ENCODE data around the gene ARL15. TPM values are rescaled to one million over a fixed set of nuclear protein-coding genes. Genes with fewer than 3 reads are reported as not detected.

The ARL15 gene
- total and polyA plus RNA-seq, 7 donors = 11.7 to 30.7 (median 16.6) TPM

GRCh38 chr5:53974021-53974420 is 336.4 kb downstream of the ARL15 start:
- intact Hi-C loops (cut with DNase I) = no loop called here
- H3K4me3 ChIP-seq = no peak overlapping the region

DNA sequence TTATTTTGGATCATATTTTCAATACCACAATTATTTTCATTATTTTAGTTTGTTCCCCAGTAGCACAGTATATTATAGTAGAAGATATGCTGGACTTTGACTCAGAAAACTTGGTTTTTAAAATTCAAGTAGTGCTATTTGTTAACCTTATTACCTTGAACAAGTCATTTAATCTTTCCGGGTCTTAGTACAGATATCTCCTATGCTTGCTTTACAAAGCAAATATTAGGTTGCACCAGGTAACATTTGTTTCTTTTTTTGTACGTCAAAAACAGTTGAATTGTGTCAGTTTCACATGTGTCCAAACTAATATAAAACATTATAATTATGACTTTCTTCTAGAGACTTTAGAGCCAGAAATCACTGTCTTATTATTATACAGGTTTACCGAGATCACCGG is 338.1 kb downstream of the ARL15 start:
- no peak for DNase-seq
- no peaks in the 10 kb centered on the region for H3K36me3 ChIP-seq
- no peak overlapping the region for H3K4me3 ChIP-seq
- no peaks in the 10 kb centered on the region for H3K27me3 ChIP-seq
- no peak overlapping the region for H3K27ac ChIP-seq
- WGBS, 2 donors = 97 to 99% methylated on average over 4 of the region's 4 CpGs
- H3K4me1 ChIP-seq = no peaks in the 10 kb centered on the region
- H3K9me3 ChIP-seq = no peaks in the 10 kb centered on the region
- no peak for TF ChIP-seq CTCF (IDR thresholded peaks at IDR 0.05)
- intact Hi-C loops (cut with DNase I) = no loop called here

More at GRCh38 chr5:53974021-53974420, 336.4 kb downstream of the ARL15 start:
- no peaks in the 10 kb centered on the region for H3K27me3 ChIP-seq
- 82 to 94% methylated on average over 1 of the region's 1 CpG for WGBS, 2 donors
- H3K36me3 ChIP-seq = no peaks in the 10 kb centered on the region
- H3K27ac ChIP-seq = no peak overlapping the region
- H3K9me3 ChIP-seq = no peaks in the 10 kb centered on the region
- no peak for DNase-seq
- TF ChIP-seq POLR2A (IDR thresholded peaks at IDR 0.05) (no peak), POLR2AphosphoS5 (IDR thresholded peaks at IDR 0.05) (no peak), CTCF (IDR thresholded peaks at IDR 0.05) (no peak), EP300 (IDR thresholded peaks at IDR 0.05) (no peak)
- no peaks in the 10 kb centered on the region for H3K4me1 ChIP-seq

DNA sequence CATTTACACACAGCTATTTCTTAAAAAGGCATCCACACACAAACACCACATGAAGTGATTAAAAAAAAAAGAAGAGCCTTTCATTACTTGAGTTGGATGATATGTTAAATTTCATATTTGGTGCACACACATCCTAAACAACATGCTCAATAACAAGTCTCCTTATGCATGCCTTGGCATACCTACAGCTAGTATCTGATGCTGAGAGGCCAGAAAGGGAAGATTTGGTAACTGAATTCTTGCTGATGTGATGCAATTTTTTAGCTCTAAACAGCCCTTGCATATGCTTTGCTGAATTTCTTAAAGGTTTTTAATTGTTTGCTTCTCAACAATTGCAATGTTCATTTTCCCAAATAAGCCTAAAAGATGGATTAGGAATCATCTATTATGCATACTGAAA is 338.8 kb downstream of the ARL15 start:
- TF ChIP-seq POLR2AphosphoS5 (IDR thresholded peaks at IDR 0.05) (no peak), POLR2A (IDR thresholded peaks at IDR 0.05) (no peak), CTCF (IDR thresholded peaks at IDR 0.05) (no peak), EP300 (IDR thresholded peaks at IDR 0.05) (no peak)
- Histone ChIP-seq H3K9me3 (no peaks in the 10 kb centered on the region), H3K4me3 (no peak overlapping the region), H3K27ac (no peak overlapping the region), H3K27me3 (no peaks in the 10 kb centered on the region), H3K36me3 (no peaks in the 10 kb centered on the region), H3K4me1 (no peaks in the 10 kb centered on the region)
- no peak for DNase-seq
- intact Hi-C loops (cut with DNase I) = no loop called here

GRCh38 chr5:53971131-53971530 is 339.2 kb downstream of the ARL15 start:
- H3K36me3 ChIP-seq = no peaks in the 10 kb centered on the region
- no peaks in the 10 kb centered on the region for H3K27me3 ChIP-seq
- WGBS, 2 donors = 71 to 77% methylated on average over 2 of the region's 2 CpGs
- intact Hi-C loops (cut with DNase I) = no loop called here
- H3K27ac ChIP-seq = no peak overlapping the region
- H3K9me3 ChIP-seq = no peaks in the 10 kb centered on the region
- no peak for TF ChIP-seq EP300 (IDR thresholded peaks at IDR 0.05)
- TF ChIP-seq POLR2A (IDR thresholded peaks at IDR 0.05) = no peak
- no peak for TF ChIP-seq CTCF (IDR thresholded peaks at IDR 0.05)
- no peaks in the 10 kb centered on the region for H3K4me1 ChIP-seq
- no peak for DNase-seq
- H3K4me3 ChIP-seq = no peak overlapping the region

- no peak overlapping the region for H3K27ac ChIP-seq
- H3K4me1 ChIP-seq = no peaks in the 10 kb centered on the region
- WGBS, 2 donors = 93 to 95% methylated on average over 3 of the region's 3 CpGs
- H3K9me3 ChIP-seq = no peaks in the 10 kb centered on the region
- TF ChIP-seq POLR2AphosphoS5 (IDR thresholded peaks at IDR 0.05) (no peak), CTCF (IDR thresholded peaks at IDR 0.05) (no peak)
- H3K27me3 ChIP-seq = no peaks in the 10 kb centered on the region
- H3K36me3 ChIP-seq = no peaks in the 10 kb centered on the region
- intact Hi-C loops (cut with DNase I) = no loop called here
- DNase-seq = no peak
- H3K4me3 ChIP-seq = no peak overlapping the region
Measured at GRCh38 chr5:53970475-53970874, 339.9 kb downstream of the ARL15 start.

Data from sigmoid colon (tissue), 7 donors.